Psoas muscle (tissue), 8 donors: ENCODE results near the gene TMEM163. TPM values are rescaled to one million over a fixed set of nuclear protein-coding genes. Genes with fewer than 3 reads are reported as not detected.
"Not testable (repeated sequence)": the region's sequence is repeated elsewhere in the genome, so short reads cannot be mapped to it uniquely, and the experiment has no call there.

ENCODE experiments used
- ATAC-seq, 4 donors: fragments of 200-7000 bp; cut with Tn5 transposase; one replicate each; pipeline ENCODE4 v1.9.1; 2020; ENCODE audit warnings: moderate library complexity in 3 of 4, mild to moderate bottlenecking in 2 of 4
- DNase-seq, 2 donors: peaks; one replicate each; pipeline ENCODE4 v3.0.0-alpha.2; 2020
- H3K27ac ChIP-seq: fragments of 200-600 bp; one replicate; pipeline ENCODE4 v1.8.0; 2022
- H3K27me3 ChIP-seq, 3 donors: fragments of 200-600 bp in 1 of 3; one replicate each; pipeline versions ENCODE4 v1.6.1 to v1.8.0; 2013 to 2022; ENCODE audit warnings: low read length in 2 of 3, mild to moderate bottlenecking in 2 of 3, moderate library complexity in 1 of 3; ENCODE audit not compliant: insufficient read depth in 3 of 3
- H3K36me3 ChIP-seq, 2 donors: fragments of 200-600 bp in 1 of 2; one replicate each; pipeline versions ENCODE4 v1.6.1 to v1.8.0; 2013 to 2022; ENCODE audit warnings: low read depth in 1 of 2, mild to moderate bottlenecking in 1 of 2, moderate library complexity in 1 of 2; ENCODE audit not compliant: insufficient read depth in 1 of 2
- H3K4me1 ChIP-seq: fragments of 200-600 bp; one replicate; pipeline ENCODE4 v1.8.0; 2022
- H3K4me3 ChIP-seq: fragments of 200-600 bp; one replicate; pipeline ENCODE4 v1.8.0; 2022; ENCODE audit warnings: mild to moderate bottlenecking
- H3K9me3 ChIP-seq: fragments of 200-600 bp; one replicate; pipeline ENCODE4 v1.8.0; 2022
- WGBS, 3 donors: extraction: QIAGEN DNeasy Blood & Tissue Kit; methylation state at CpG; one replicate each; pipeline versions ENCODE4 v1.1.6 to v1.1.7; 2013; 5-methylcytosine and 5-hydroxymethylcytosine counted together
- intact Hi-C, 2 donors: fragments of 100-400 bp; cut with DNase I; formaldehyde crosslinking; loops; one replicate each; pipeline versions ENCODE4 v1.11.0 to v1.14.2; 2022
- polyA plus RNA-seq, 3 donors: library from polyadenylated mRNA; stranded (reverse); fragments of 200-250 nt; gene quantifications; one replicate each; pipeline ENCODE4 v1.2.3, GENCODE V29; 2013
- total RNA-seq, 4 donors: library from RNA; stranded (reverse); fragmentation: NEBNext Ultra II Directional in 2 of 4; extraction: Animal tissue kit (Norgen Biotek cat#: 25700) in 2 of 4; gene quantifications; one replicate each; pipeline versions ENCODE4 v1.2.1 to v1.2.4, GENCODE V29; 2021 to 2023
- TF ChIP-seq, protein P1 (sequence below): fragments of 200-600 bp; IDR thresholded peaks from one replicate; pipeline ENCODE4 v1.8.0; 2022; ENCODE audit warnings: antibody characterized with exemption
- donor health status: healthy with polysubstance abuse.
- donor health status: DM: no; HTN: no; CAD: no; lungs with moderate emphysema.
- donor health status: Bipolar disorder and iron deficiency.
- donor health status: healthy.
- donor health status: DM: yes; HTN: yes; CAD: no.
- donor health status: DM: no; HTN: no; CAD: no.
- donor health status: DM: no; HTN: no; CAD: no.
- donor health status: DM: yes; HTN: yes; CAD: no.

TMEM163 gene
- total and polyA plus RNA-seq, 7 donors, result 0.17 to 0.52 (median 0.28) TPM; not detected in 1

DNA sequence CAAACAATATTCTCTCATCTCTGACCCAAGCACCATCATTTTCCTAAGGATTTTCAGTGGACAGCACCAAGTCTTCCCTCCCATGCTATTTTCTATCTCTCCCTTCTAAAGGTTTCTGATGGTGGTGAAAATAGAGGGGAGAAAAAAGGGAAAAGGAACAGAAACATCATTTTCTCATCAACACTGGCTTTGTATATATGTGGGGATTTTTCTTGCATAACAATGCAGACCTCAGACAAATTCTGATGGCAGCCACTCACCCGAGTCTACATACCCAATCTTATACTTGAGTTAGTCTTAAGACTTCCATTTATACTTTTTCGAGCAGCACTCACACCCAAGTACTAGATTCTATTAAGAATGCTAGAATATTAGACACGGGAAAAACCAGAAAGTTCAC lies 95.8 kb downstream of the TMEM163 start:
- 87 to 89% (median 88%) methylated on average over 3 of the region's 3 CpGs for WGBS, 3 donors
- intact Hi-C loops, result no loop called here
- ATAC-seq (no peak), DNase-seq (no peak)
- Histone ChIP-seq H3K4me1 (no peaks in the 10 kb centered on the region), H3K9me3 (no peaks in the 10 kb centered on the region), H3K27ac (no peak overlapping the region), H3K4me3 (no peak overlapping the region), H3K36me3 (no peaks in the 10 kb centered on the region), H3K27me3 (no peaks in the 10 kb centered on the region)
- TF ChIP-seq, protein P1, sequence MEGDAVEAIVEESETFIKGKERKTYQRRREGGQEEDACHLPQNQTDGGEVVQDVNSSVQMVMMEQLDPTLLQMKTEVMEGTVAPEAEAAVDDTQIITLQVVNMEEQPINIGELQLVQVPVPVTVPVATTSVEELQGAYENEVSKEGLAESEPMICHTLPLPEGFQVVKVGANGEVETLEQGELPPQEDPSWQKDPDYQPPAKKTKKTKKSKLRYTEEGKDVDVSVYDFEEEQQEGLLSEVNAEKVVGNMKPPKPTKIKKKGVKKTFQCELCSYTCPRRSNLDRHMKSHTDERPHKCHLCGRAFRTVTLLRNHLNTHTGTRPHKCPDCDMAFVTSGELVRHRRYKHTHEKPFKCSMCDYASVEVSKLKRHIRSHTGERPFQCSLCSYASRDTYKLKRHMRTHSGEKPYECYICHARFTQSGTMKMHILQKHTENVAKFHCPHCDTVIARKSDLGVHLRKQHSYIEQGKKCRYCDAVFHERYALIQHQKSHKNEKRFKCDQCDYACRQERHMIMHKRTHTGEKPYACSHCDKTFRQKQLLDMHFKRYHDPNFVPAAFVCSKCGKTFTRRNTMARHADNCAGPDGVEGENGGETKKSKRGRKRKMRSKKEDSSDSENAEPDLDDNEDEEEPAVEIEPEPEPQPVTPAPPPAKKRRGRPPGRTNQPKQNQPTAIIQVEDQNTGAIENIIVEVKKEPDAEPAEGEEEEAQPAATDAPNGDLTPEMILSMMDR, result no peak

- H3K9me3 ChIP-seq, result no peaks in the 10 kb centered on the region
- no peak overlapping the region for H3K27ac ChIP-seq
- H3K36me3 ChIP-seq, result no peaks in the 10 kb centered on the region
- TF ChIP-seq, protein P1, result no peak
- no peak overlapping the region for H3K4me3 ChIP-seq
- WGBS, 3 donors, result 77 to 82% (median 81%) methylated on average over 10 of the region's 10 CpGs
- H3K27me3 ChIP-seq, result no peaks in the 10 kb centered on the region
- intact Hi-C loops, result no loop called here
- DNase-seq, result no peak
- no peaks in the 10 kb centered on the region for H3K4me1 ChIP-seq
- ATAC-seq, result no peak
Measured at GRCh38 chr2:134621939-134622705, 96.7 kb downstream of the TMEM163 start.

GRCh38 chr2:134619250-134619649 lies 99.5 kb downstream of the TMEM163 start:
- TF ChIP-seq, protein P1, result no peak

GRCh38 chr2:134615480-134615879 lies 103.3 kb downstream of the TMEM163 start:
- H3K27ac ChIP-seq, intact Hi-C loops, H3K36me3 ChIP-seq, H3K4me3 ChIP-seq, H3K27me3 ChIP-seq, ATAC-seq, DNase-seq, H3K4me1 ChIP-seq: not testable (repeated sequence)
- 84 to 93% (median 88%) methylated on average over 3 of the region's 3 CpGs for WGBS, 3 donors
- peaks cover 14% of the 10 kb centered on the region for H3K9me3 ChIP-seq

More at GRCh38 chr2:134619250-134619649, 99.5 kb downstream of the TMEM163 start:
- no peak for DNase-seq
- 92 to 94% (median 92%) methylated on average over 4 of the region's 4 CpGs for WGBS, 3 donors
- no peaks in the 10 kb centered on the region for H3K9me3 ChIP-seq
- no peaks in the 10 kb centered on the region for H3K36me3 ChIP-seq
- no peaks in the 10 kb centered on the region for H3K27me3 ChIP-seq
- H3K4me3 ChIP-seq, result no peak overlapping the region
- no peaks in the 10 kb centered on the region for H3K4me1 ChIP-seq
- H3K27ac ChIP-seq, result no peak overlapping the region
- no peak for ATAC-seq
- intact Hi-C loops, result no loop called here

GRCh38 chr2:134611316-134611715 lies 107.5 kb downstream of the TMEM163 start:
- WGBS, 3 donors, result 87 to 92% (median 89%) methylated on average over 1 of the region's 1 CpG
- no peak for ATAC-seq
- H3K27me3 ChIP-seq, result no peaks in the 10 kb centered on the region
- H3K4me1 ChIP-seq, result no peaks in the 10 kb centered on the region
- intact Hi-C loops, result no loop called here
- peaks cover 14% of the 10 kb centered on the region for H3K9me3 ChIP-seq
- TF ChIP-seq, protein P1, result no peak
- no peak overlapping the region for H3K4me3 ChIP-seq
- DNase-seq, result no peak
- no peaks in the 10 kb centered on the region for H3K36me3 ChIP-seq
- no peak overlapping the region for H3K27ac ChIP-seq
